Stimulated activated CD4-positive, alpha-beta T cell treated with anti-CD3 and anti-CD28 coated beads, Interleukin-12 subunit alpha, Interleukin-12 subunit beta, amount 100 ng/mL, for 24 hours (primary cell): ENCODE results near the gene PTPRN2.

Experiments
- DNase-seq, 2 experiments: peaks; one replicate each; pipeline ENCODE4 v3.0.0-alpha.2; 2020; ENCODE audit warnings: low read depth in 2 of 2

PTPRN2 gene

DNA sequence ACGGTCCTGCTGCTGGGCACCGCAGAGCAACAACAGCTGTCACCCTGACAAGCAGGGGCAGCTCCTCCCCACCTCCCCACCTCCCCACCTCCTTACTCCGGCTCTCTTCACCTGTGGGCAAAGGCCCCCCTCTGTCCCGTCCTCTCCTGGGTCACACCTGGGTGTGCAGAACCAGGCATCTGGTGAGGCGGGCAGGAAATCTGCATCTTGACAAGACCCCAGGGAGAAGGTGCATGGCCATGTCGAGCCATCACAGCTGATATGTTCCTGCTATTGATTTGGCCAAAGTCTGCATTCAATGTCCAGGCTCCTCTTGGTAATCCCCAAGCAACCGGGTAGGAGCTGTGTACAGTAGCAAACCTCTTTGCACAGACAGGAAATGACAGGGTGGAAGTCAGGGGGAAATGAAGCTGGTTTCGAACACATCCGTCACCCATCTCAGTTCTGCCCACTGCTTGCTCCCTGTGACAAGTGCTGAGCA is 696.7 kb downstream of the PTPRN2 start:
- no peak for DNase-seq

DNA sequence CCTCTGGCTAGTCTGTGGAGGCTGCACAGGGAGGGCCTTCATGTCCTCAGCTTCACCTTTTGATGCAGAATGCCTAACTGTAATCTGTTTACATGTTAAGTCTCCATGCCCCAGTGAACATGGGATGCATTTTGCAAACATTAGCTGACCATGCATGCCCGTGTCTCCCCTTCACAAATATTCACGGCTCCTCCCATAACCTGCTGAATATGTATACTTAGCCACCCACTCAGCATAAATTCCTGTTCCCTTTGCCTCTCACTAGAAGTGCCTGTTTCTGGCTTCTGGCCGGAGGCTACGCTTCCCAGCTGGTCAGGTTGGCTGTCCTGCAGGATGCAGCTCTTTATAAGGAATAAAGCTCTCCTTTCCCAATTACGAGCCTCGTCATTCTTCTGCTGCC is 698.1 kb downstream of the PTPRN2 start:
- no peak for DNase-seq

DNA sequence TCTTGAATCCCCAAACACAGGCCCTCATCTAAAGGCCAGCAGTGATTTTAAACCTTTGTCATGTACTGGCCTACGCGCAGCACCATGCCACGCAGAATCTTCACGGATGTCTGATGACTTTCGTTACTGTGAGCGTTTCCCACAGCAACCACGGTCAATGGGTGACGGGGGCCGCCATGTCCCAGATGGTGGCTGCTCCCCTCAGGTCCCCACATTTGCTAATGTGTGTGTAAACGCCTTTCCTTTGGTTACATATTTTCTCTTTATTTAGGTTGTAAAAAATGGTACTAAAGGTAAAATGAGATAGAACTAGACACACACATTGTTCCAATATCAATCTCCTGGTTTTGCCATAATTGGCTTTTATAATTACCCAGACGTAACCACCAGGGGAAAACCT is 699.0 kb downstream of the PTPRN2 start:
- DNase-seq = no peak

DNA sequence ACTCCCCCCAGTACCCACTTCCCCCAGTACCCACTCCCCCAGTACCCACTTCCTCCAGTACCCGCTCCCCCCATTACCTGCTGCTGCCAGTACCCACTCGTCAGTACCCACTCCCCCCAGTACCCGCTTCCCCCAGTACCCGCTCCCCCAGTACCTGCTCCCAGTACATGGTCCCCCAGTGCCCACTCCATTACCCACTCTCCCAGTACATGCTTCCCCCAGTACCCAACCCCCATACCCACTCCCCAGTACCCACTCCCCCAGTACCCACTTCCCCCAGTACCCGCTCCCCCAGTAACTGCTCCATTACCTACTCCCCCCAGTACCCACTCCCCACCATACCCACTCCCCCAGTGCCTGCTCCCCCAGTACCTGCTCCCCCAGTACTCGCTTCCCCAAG is 700.2 kb downstream of the PTPRN2 start:
- no peak for DNase-seq

DNA sequence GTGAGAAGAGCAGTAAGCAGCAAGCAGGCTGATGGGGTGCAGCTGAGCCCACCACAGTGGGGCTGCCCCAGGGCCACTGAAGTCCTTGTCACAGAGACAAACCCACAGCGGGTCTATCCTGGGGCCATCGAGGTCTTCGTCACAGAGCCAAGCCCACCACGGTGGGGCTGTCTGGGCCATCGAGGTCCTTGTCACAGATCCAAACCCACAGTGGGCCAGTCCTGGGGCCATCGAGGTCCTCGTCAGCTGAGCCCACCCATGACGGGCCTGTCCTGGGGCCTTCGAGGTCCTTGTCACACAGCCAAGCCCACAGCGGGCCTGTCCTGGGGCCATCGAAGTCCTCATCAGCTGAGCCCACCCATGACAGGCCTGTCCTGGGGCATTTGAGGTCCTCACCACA is 700.9 kb downstream of the PTPRN2 start:
- no peak for DNase-seq

DNA sequence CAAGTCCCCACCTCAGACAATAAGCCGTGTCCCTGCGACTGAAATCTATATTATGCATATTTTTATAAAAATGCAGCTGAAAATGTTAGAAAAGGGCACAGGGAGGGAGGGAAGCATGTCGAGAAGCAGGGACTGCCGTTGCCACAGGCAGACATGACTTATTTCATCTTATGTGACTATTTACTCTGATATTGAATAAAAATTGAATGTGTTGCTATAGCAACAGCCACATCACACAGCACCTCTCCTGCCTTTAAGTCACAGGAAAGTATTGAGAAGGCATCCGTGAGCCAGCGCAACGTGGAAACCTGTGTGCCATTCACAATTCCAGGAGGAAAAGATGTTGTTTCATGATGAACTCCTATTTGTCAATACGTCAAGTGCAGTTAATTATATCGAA is 701.4 kb downstream of the PTPRN2 start:
- no peak for DNase-seq

DNA sequence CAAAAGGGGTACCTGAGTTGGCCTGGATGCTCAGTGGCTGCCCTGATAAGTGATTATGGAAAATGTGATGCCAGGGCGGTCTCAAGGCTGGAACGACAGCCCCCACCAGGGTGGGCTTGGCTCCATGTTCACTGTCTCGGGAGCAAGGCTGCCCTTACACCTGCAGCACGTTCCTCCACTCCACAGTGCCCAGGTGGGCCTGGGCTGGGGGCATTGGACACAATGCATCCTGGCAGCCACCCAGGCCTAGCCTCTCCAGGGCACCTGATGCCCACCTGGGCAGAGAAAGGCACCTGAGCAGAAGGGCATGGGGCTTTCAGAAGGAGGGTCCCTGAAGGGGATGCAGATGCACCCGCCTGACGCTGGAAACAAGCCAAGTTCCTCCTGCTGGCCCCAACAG is 702.5 kb downstream of the PTPRN2 start:
- no peak for DNase-seq

DNA sequence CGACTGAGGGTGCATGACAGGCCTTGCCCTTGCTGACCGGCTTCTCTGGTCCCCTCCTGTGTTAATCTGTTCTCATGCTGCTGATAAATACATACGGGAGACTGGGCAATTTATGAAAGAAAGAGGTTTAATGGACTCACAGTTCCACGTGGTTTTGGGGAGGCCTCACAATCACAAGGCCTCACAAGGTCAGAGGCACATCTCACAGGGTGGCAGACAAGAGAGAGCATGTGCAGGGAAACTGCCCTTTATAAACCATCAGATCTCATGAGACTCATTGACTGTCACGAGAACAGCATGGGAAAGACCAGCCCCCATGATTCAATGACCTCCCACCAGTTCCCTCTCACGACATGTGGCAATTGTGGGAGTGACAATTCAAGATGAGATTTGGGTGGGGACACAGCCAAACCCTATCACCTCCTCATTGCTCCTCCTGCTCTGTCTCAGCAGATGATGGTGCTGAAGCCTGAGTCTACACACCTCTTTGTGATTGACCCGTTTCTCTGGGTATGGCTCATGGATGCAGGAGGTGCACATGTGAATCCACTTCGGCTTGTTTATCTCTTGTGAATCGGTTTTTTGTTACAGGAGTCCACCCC is 703.1 kb downstream of the PTPRN2 start:
- no peak for DNase-seq

DNA sequence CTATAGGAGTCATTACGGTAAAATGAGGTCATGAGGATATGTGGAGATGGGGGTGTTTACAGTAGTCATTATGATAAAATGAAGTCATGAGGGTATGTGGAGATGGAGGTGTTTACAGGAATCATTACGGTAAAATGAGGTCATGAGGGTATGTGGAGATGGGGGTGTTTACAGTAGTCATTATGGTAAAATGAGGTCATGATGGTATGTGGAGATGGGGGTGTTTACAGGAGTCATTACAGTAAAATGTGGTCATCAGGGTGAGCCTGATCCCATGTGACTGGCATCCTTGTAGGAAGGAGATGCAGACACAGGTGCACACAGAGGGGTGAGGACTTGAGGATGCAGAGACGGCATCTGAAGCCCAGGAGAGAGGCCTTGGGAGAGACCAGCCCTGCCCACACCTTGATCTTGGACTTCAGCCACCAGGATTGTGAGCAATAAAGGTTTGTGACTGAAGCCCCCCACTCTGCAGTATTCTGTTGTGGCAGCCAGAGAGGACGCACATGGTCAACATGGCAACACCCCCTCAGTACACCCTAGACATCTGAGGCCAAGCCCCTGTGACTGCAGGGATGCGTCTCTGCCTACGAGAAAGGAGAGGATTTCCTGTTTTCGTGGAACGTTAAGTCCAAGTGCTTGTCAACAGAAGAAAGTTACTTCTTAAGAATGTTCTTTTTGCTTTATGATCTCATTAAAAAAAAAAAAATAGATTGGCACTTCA is 706.4 kb downstream of the PTPRN2 start:
- DNase-seq = no peak

DNA sequence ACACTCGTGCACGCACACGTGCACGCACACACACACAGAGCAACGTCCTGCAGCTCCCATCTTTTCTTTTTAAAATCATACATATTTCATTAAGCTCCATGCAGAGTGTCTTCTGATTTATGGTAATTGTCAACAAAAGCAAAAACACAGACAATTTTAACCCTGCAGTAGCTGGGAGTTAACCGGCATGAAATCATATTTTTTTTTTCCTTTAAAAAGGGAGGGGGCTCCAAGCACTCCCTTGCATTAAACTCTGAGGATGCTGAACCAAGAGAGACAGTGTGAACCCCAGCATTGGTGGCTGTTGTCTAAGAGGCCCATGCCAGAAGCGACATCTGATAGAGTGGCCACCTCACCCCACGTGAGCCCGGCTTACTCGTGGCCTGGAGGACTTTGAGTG is 708.2 kb downstream of the PTPRN2 start:
- DNase-seq = no peak

DNA sequence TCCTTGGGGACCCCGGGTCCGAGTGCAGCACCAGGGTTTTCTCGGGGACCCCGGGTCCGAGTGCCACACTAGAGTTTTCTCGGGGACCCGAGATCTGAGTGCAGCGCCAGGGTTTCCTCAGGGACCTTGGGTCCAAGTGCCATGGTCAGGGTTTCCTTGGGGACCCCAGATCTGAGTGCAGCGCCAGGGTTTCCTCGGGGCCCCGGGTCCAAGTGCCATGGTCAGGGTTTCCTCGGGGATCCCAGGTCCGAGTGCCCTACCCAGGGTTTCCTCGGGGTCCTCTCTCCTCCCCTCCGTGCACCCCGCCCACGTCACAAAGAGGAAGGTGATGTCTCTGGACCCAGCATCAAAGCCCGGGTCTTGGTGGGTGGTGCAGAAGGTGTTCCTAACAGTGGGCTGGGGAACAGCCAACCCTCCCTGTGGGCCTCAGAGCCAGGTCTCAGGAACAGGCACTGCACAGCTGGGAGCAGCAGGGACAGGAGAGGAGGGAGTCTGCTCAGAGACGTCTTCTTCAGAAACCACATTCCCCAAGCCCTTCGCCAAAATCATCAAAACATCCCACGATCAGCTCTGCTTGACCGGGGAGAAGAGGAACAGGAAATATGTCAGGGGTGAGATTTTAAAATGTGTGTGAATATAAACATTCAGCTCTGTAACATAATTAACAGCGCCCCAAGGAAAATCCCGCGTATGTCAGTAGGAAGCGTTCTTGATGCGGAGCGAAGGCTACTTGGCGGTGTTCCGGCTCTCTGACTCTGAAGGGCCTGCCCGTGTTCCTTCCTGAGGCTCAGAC is 710.1 kb downstream of the PTPRN2 start:
- DNase-seq = no peak

DNA sequence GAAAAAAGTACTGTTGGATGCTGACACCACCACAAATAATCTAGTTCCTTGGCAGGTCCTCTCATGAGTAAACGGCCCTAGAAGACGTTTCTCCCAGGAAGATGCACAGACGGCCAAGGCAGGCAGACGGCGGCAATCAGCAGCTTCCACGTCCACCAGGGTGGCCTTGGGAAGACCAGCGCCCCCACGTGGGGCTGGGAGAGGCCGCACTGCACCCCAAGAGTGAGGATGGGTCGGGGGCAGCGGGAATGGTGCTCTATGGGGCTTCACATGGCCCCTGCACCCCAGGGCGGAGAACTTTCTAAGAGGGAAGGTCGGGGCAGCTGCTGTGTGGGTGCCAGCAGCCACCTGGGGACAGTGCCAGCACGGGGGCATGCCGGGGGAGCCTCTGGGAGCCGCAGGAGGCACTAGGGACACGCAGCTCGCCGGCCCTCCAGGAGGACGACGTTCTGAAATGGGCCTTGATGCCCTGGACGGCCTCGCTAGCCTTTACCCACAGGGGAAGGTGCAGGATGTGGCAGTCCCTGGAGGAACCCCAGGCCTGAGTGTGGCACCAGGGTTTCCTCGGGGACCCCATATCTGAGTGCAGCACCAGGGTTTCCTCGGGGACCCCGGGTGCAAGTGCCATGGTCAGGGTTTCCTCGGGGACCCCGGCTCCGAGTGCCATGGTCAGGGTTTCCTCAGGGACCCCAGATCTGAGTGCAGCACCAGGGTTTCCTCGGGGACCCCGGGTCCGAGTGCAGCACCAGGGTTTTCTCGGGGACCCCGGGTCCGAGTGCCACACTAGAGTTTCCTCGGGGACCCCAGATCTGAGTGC is 710.9 kb downstream of the PTPRN2 start:
- DNase-seq = no peak

DNA sequence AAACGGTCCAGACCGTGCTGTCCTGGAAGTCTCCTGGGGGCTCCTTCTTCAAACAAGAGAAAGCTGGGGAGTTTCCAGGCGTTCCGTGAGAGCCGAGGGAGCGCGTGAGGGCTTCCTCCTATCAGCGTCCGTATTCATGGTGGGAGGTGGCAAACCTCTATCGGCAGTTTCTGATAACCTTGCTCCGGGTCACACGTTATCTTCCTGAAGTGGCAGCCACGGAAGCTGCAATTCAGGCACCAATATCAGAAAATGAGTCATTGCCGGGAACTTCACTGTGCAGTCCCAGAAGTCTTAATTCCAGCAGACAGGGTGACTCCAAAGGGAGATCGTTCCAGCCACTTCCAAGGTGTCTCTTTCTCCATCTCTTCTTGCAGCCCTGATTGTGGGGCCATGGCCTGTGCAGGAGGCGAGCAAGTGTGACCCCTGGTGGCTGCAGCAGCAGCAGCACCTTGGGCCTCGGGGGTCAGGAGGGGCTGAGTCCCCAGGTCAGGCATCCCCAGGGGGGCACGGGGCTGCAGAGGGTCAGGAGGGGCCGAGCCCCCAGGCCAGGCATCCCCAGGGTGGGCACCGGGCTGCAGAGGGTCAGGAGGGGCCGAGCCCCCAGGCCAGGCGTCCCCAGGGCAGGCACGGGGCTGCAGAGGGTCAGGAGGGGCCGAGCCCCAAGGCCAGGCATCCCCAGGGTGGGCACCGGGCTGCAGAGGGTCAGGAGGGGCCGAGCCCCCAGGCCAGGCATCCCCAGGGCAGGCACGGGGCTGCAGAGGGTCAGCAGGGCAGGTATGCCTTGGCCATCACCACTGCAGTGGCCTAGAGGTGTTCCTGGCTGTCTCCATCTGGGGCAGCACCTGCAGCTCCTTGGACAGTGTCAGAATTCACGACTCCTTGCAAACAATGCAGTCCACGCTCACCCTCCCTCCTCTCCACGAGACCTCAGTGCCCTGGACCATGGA is 712.1 kb downstream of the PTPRN2 start:
- peak; percentile 33 to 50 for DNase-seq

DNA sequence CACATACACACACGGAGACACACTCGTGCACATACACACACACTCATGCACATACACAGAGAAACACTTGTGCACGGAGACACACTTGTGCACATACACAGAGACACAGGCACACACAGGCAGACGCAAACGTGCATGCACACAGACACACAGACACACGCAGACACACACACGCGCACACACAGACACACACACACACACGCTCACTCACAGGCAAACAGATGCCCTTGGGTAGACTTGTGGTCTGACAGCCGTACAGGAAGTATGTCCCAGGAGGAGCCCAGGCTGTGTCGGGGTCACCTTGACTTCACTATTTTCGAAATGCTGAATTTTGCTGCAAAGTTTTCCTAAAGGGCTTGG is 712.8 kb downstream of the PTPRN2 start:
- DNase-seq = no peak

DNA sequence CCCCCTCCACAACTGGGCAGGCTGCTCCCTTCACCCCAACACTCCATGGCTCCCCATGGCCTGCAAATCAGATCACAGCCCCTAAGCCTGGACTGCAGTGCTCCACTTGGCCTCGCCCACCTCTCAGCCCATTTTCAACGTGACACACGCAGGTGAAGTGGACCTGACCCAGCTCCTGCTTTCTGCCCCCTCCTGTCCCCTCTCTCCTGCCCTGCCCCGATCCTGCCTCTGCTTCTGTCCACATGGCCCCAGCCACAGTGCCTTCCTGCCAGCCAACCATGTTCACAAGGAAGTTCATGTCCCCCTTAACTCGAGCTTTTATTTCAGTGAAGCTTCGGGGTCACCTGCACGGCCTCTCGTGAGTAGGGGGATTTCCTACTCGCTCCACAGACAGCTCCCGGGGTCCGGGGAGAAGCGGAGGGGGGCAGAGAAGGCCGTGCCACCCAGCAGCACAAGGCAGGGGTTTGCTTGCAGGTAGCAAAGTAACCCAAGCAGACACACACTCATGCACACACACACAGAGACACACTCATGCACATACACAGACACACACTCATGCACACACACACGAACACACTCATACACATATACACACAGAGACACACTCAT is 713.3 kb downstream of the PTPRN2 start:
- DNase-seq = no peak

DNA sequence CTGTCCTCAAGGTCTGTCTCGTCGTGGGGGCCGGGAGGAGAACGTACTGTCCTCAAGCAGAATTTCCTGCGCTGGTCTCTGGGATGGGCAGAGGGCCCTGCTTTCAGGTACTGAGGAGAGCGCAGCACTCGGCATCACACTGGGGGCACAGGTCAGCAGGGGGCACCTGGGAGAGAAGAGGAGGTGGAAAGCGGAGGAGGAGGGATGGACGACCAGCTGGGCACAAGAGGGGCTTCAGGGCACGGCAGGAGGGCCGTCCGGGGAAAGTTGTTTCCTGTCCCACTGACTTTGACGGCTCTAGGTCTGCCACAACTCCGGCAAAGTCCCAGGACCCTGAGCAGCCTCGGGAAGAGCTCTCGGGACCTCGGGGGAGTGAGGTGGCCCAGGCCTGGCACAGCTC is 714.0 kb downstream of the PTPRN2 start:
- no peak for DNase-seq

DNA sequence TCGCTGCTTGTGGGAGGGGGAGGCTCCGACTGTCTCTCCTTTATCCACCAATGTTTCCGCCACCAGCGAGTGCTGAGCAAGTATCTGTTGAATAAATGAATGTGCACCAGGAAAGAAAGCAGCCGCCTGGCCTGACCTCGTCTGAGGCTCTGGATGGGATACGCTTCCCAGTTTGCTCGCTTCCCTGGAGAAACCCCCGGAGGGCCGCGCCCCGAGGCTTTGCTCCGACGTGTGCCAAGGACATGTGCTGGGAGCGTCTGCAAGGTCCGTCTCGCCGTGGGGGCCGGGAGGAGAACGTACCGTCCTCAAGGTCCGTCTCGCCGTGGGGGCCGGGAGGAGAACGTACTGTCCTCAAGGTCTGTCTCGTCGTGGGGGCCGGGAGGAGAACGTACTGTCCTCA is 714.4 kb downstream of the PTPRN2 start:
- DNase-seq = no peak

DNA sequence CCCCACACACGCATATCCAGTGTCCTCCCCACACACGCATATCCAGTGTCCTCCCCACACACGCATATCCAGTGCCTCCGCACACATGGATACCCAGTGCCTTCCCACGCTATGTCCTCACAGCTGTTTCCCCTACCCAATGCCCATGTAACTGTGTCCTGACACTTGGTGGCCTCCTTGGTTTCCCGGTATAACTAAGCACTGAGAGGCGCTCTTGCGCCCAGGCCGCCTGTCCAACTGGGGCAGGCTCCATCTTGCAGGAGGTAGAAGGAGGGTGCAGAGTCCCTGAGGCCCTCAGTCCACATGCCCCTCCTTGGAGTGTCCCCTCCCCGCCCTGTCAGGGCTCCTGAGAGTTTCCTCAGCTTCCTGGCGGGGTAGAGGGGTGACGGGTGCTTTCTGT is 715.2 kb downstream of the PTPRN2 start:
- no peak for DNase-seq

DNA sequence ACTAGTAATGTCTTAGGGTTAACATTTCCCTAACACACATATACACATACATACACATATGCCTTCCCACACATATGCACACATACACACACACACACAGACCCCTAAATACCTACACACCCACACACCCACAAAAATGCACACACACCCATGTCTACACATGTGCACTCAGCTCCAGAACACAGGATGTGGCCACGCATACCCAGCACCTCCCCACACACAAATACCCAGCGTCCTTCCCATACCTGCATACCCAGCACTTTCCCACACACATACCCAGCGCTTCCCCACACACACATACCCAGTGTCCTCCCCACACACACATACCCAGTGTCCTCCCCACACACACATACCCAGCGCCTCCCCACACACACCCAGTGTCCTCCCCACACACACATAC is 715.9 kb downstream of the PTPRN2 start:
- no peak for DNase-seq

DNA sequence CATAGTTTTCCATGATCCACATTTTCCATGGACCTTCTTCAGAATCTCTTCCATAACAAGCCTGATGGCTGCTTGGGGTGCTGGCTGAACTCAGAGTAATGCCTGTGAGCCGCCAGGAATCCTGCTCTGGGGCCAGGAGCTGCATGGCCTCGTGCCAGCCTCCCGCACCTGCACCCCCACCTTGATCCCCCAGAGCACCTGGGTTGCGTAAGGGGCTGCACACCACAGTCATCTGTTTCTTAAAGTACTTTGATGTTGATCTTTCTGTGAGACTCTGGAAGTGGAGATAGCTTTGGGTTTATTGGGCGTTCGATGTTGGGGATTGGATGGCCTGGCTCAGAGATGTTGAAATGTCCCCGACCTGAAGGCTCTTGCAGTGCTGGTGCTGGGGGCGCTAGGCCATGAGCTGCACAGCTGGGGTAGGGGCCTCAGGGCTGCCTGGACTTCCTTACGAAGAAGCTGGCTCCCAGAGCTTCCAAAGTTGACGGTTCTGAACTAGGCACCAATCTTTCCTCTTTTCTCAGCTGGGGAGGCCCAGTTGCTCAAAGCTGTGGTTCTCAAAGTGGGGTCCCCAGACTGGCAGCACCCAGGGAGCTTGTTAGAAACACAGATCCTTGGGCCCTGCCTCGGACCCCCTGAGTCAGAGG is 716.9 kb downstream of the PTPRN2 start:
- DNase-seq = no peak
